CD14-positive monocyte (primary cell): ENCODE data around the gene COL4A2. TPM values are rescaled to one million over a fixed set of nuclear protein-coding genes. Genes with fewer than 3 reads are reported as not detected.

ENCODE experiments used
- DNase-seq, 3 donors: peaks; one replicate each; pipeline ENCODE4 v3.0.0-alpha.2; 2011 to 2022
- H2AFZ ChIP-seq: 2 replicates; pipeline ENCODE4 v1.6.0; 2012; ENCODE audit warnings: mild to moderate bottlenecking, low read depth, low read length, inconsistent platforms; ENCODE audit not compliant: insufficient read depth, poor library complexity, severe bottlenecking
- H3K27ac ChIP-seq, 2 donors: 1 replicate in 1 of 2; 2 replicates in 1 of 2; pipeline ENCODE4 v1.5.1; 2012 to 2013; ENCODE audit warnings: low read length in 2 of 2, control low read depth in 1 of 2, inconsistent platforms in 1 of 2, low read depth in 1 of 2, mild to moderate bottlenecking in 1 of 2
- H3K27me3 ChIP-seq, 2 donors: one replicate each; pipeline versions ENCODE4 v1.6.0 to v1.6.1; 2011 to 2013; ENCODE audit warnings: low read length in 2 of 2; ENCODE audit not compliant: control insufficient read depth in 2 of 2, insufficient read depth in 2 of 2
- H3K36me3 ChIP-seq, 2 donors: replicated peaks in 1 of 2; 1 replicate in 1 of 2; 2 replicates in 1 of 2; pipeline versions ENCODE4 v1.5.1 to v1.6.1; 2012 to 2013; ENCODE audit warnings: low read length in 2 of 2, control low read depth in 1 of 2, inconsistent platforms in 1 of 2, mild to moderate bottlenecking in 1 of 2; ENCODE audit not compliant: insufficient read depth in 2 of 2, control insufficient read depth in 1 of 2
- H3K4me1 ChIP-seq, 2 donors: 1 replicate in 1 of 2; 2 replicates in 1 of 2; pipeline versions ENCODE4 v1.5.1 to v1.6.1; 2012 to 2013; ENCODE audit warnings: low read length in 2 of 2, control low read depth in 1 of 2, inconsistent platforms in 1 of 2, mild to moderate bottlenecking in 1 of 2, moderate library complexity in 1 of 2; ENCODE audit not compliant: insufficient read depth in 2 of 2, control insufficient read depth in 1 of 2
- H3K4me2 ChIP-seq: replicated peaks from 2 replicates; pipeline ENCODE3; 2012; ENCODE audit warnings: low read length, moderate library complexity, mild to moderate bottlenecking; ENCODE audit not compliant: poor library complexity, severe bottlenecking; ENCODE audit errors: extremely low read depth
- H3K4me3 ChIP-seq, 3 experiments: fragments of 200-600 bp in 1 of 3; sonication (generic) in 1 of 3; replicated peaks in 1 of 3; 1 replicate in 2 of 3; 2 replicates in 1 of 3; pipeline ENCODE4 v1.5.1; 2011 to 2013; ENCODE audit warnings: low read length in 3 of 3, mild to moderate bottlenecking in 3 of 3, control low read depth in 2 of 3, low read depth in 2 of 3, inconsistent platforms in 1 of 3, moderate library complexity in 1 of 3
- H3K79me2 ChIP-seq: 2 replicates; pipeline ENCODE4 v1.6.0; 2012; ENCODE audit warnings: mild to moderate bottlenecking, control low read depth, inconsistent platforms, low read length, moderate library complexity; ENCODE audit not compliant: insufficient read depth
- H3K9ac ChIP-seq: 2 replicates; pipeline ENCODE4 v1.6.0; 2017; ENCODE audit warnings: low read length, mild to moderate bottlenecking; ENCODE audit not compliant: insufficient read depth, poor library complexity, severe bottlenecking
- H3K9me3 ChIP-seq, 2 donors: replicated peaks in 1 of 2; 1 replicate in 1 of 2; 2 replicates in 1 of 2; pipeline versions ENCODE4 v1.5.1 to v1.6.1; 2012 to 2013; ENCODE audit warnings: low read length in 2 of 2, control low read depth in 1 of 2; ENCODE audit not compliant: control insufficient read depth in 1 of 2, insufficient read depth in 1 of 2
- H4K20me1 ChIP-seq: 2 replicates; pipeline ENCODE4 v1.6.0; 2012; ENCODE audit warnings: mild to moderate bottlenecking, low read length, control low read depth, moderate library complexity; ENCODE audit not compliant: insufficient read depth
- H3K27ac Mint-ChIP-seq, 7 donors: one replicate each; pipeline ENCODE4 v1.8.0; 2020; ENCODE audit warnings: mild to moderate bottlenecking in 7 of 7, mixed read lengths in 7 of 7, moderate library complexity in 6 of 7, inconsistent platforms in 2 of 7
- H3K27me3 Mint-ChIP-seq, 3 donors: one replicate each; pipeline ENCODE4 v1.8.0; 2021 to 2022; ENCODE audit warnings: low read depth in 3 of 3, mild to moderate bottlenecking in 3 of 3, mixed read lengths in 3 of 3, moderate library complexity in 3 of 3, inconsistent platforms in 1 of 3
- H3K36me3 Mint-ChIP-seq, 2 donors: one replicate each; pipeline ENCODE4 v1.8.0; 2020; ENCODE audit warnings: mixed read lengths in 2 of 2, inconsistent platforms in 1 of 2, mild to moderate bottlenecking in 1 of 2
- H3K4me1 Mint-ChIP-seq: one replicate; pipeline ENCODE4 v1.8.0; 2020; ENCODE audit warnings: mild to moderate bottlenecking, mixed read lengths
- H3K4me3 Mint-ChIP-seq, 2 donors: one replicate each; pipeline ENCODE4 v1.8.0; 2020; ENCODE audit warnings: mild to moderate bottlenecking in 2 of 2, mixed read lengths in 2 of 2, moderate library complexity in 1 of 2
- H3K9me3 Mint-ChIP-seq, 7 donors: one replicate each; pipeline ENCODE4 v1.8.0; 2020 to 2022; ENCODE audit warnings: mixed read lengths in 7 of 7, mild to moderate bottlenecking in 6 of 7, moderate library complexity in 6 of 7, inconsistent platforms in 2 of 7
- CTCF ChIP-seq: fragments of 200-600 bp; IDR thresholded peaks from one replicate; pipeline ENCODE4 v1.8.0; 2022; ENCODE audit warnings: antibody characterized with exemption, mild to moderate bottlenecking
- WGBS: methylation state at CpG from one replicate; pipeline ENCODE4 v1.1.5; 2013; ENCODE audit warnings: missing lambda C conversion rate; ENCODE audit not compliant: insufficient coverage; 5-methylcytosine and 5-hydroxymethylcytosine counted together
- intact Hi-C, 2 donors: fragments of 100-400 bp; cut with micrococcal nuclease; formaldehyde crosslinking; loops; one replicate each; pipeline versions ENCODE4 v1.15.0 to v1.15.1; 2023
- polyA plus RNA-seq, 3 donors: library from polyadenylated mRNA; depleted of rRNA in 1 of 3; unstranded in 2 of 3; stranded (reverse) in 1 of 3; fragments of 300-500 nt in 2 of 3; fragments of >200 nt in 1 of 3; fragmentation: Illumina TruSeq in 2 of 3; gene quantifications; 1 replicate in 2 of 3; 2 replicates in 1 of 3; pipeline ENCODE4 v1.2.3, GENCODE V29; 2012 to 2021

COL4A2 gene
- polyA plus RNA-seq, 3 donors = not detected

GRCh38 chr13:110454956-110455355 lies 147.9 kb downstream of the COL4A2 start:
- H3K36me3 ChIP-seq = no peaks in the 10 kb centered on the region
- H3K9me3 ChIP-seq = no peaks in the 10 kb centered on the region
- no peaks in the 10 kb centered on the region for H4K20me1 ChIP-seq
- intact Hi-C loops = loop anchor here (5.0 to 10.0 kb wide), 2 partner anchors 107 to 360 kb away; partner anchors contain the start of gene RAB20 (in 1 of the 2)
- no peak for DNase-seq
- H3K9me3 Mint-ChIP-seq = no peaks in the 10 kb centered on the region
- H3K4me2 ChIP-seq = no peak overlapping the region
- no peak overlapping the region for H3K4me3 ChIP-seq
- TF ChIP-seq CTCF = no peak
- no peaks in the 10 kb centered on the region for H3K36me3 Mint-ChIP-seq
- peaks cover 7% of the 10 kb centered on the region for H3K4me1 Mint-ChIP-seq
- no peak overlapping the region for H3K27ac ChIP-seq
- 86% methylated on average over 11 of the region's 14 CpGs for WGBS
- H3K27ac Mint-ChIP-seq = no peak overlapping the region
- peak overlapping the region in 1 of 2 donors; percentile 6 for H3K4me3 Mint-ChIP-seq
- H3K4me1 ChIP-seq = peaks cover 6 to 7% of the 10 kb centered on the region in 2 donors
- no peaks in the 10 kb centered on the region for H3K27me3 ChIP-seq
- H3K9ac ChIP-seq = no peak overlapping the region
- no peaks in the 10 kb centered on the region for H3K79me2 ChIP-seq
- H2AFZ ChIP-seq = no peak overlapping the region
- H3K27me3 Mint-ChIP-seq = peaks cover 6 to 14% (median 10%) of the 10 kb centered on the region in 3 donors

- Histone ChIP-seq H4K20me1 (no peaks in the 10 kb centered on the region), H3K4me3 (no peak overlapping the region), H3K4me1 (peaks cover 6 to 7% of the 10 kb centered on the region in 2 donors), H3K27me3 (no peaks in the 10 kb centered on the region), H3K4me2 (no peak overlapping the region), H3K79me2 (no peaks in the 10 kb centered on the region), H3K36me3 (no peaks in the 10 kb centered on the region), H3K9ac (no peak overlapping the region), H2AFZ (no peak overlapping the region), H3K9me3 (no peaks in the 10 kb centered on the region), H3K27ac (no peak overlapping the region)
- H3K4me1 Mint-ChIP-seq = peaks cover 7% of the 10 kb centered on the region
- H3K27me3 Mint-ChIP-seq = peaks cover 6 to 14% (median 10%) of the 10 kb centered on the region in 3 donors
- no peaks in the 10 kb centered on the region for H3K36me3 Mint-ChIP-seq
- H3K9me3 Mint-ChIP-seq = no peaks in the 10 kb centered on the region
- H3K27ac Mint-ChIP-seq = no peak overlapping the region
- no peak for TF ChIP-seq CTCF
- intact Hi-C loops = loop anchor here (5.0 to 10.0 kb wide), 2 partner anchors 107 to 359 kb away; partner anchors contain the start of gene RAB20 (in 1 of the 2)
- no peak overlapping the region for H3K4me3 Mint-ChIP-seq
- WGBS = 100% methylated on average over 1 of the region's 10 CpGs
- DNase-seq = no peak
These were observed 148.4 kb downstream of the COL4A2 start for GRCh38 chr13:110455444-110455843.
